K562 (cell line): ENCODE results near the gene TMEM120B. TPM values are rescaled to one million over a fixed set of nuclear protein-coding genes. Genes with fewer than 3 reads are reported as not detected.
A peak's percentile ranks its signal among the peaks of the same experiment; 100 is the strongest.

Experiments used
- ARID4B ChIP-seq: sonication (generic); formaldehyde crosslinking; IDR thresholded peaks from 2 replicates; pipeline ENCODE4 v1.8.0; 2022; ENCODE audit warnings: mild to moderate bottlenecking, missing genetic modification reagents
- HDAC2 ChIP-seq: fragments of 450-650 bp; IDR thresholded peaks from 2 replicates; pipeline ENCODE4 v1.6.1; 2016; ENCODE audit warnings: mild to moderate bottlenecking
- HDAC8 ChIP-seq: fragments of 450-650 bp; IDR thresholded peaks from 2 replicates; pipeline ENCODE4 v1.6.1; 2016; ENCODE audit warnings: mild to moderate bottlenecking, missing genetic modification characterization, moderate library complexity, missing compliant biosample characterization
- IRF9 ChIP-seq: fragments of 450-650 bp; IDR thresholded peaks from 2 replicates; pipeline ENCODE4 v1.6.1; 2016; ENCODE audit warnings: missing biosample characterization, missing genetic modification characterization
- JUND ChIP-seq, 2 experiments: IDR thresholded peaks; 2 replicates in 1 of 2; 3 replicates in 1 of 2; pipeline ENCODE4 v1.6.1; 2011; ENCODE audit warnings: borderline replicate concordance in 2 of 2, low read depth in 2 of 2, low read length in 2 of 2, improper control_type of control experiment in 1 of 2, missing biosample characterization in 1 of 2, missing genetic modification characterization in 1 of 2, missing genetic modification reagents in 1 of 2
- KLF13 ChIP-seq: fragments of 450-650 bp; IDR thresholded peaks from 2 replicates; pipeline ENCODE4 v1.6.1; 2016; ENCODE audit warnings: missing genetic modification characterization, low read depth, mild to moderate bottlenecking, missing compliant biosample characterization, moderate library complexity, borderline replicate concordance
- NR2C2 ChIP-seq, 2 experiments: fragments of 200-800 bp in 1 of 2; sonication (Bioruptor generic) in 1 of 2; sonication (generic) in 1 of 2; formaldehyde crosslinking in 1 of 2; IDR thresholded peaks; 2 replicates each; pipeline versions ENCODE4 v1.6.1 to v1.8.0; 2016 to 2022; ENCODE audit warnings: mild to moderate bottlenecking in 1 of 2, missing compliant biosample characterization in 1 of 2, missing genetic modification characterization in 1 of 2, missing genetic modification reagents in 1 of 2
- NRF1 ChIP-seq, 2 experiments: fragments of 450-650 bp; IDR thresholded peaks in 1 of 2; conservative IDR thresholded peaks in 1 of 2; 2 replicates each; pipeline ENCODE4 v1.6.1; 2014; ENCODE audit warnings: mild to moderate bottlenecking in 2 of 2
- OTX1 ChIP-seq: fragments of 450-650 bp; formaldehyde crosslinking; IDR thresholded peaks from 2 replicates; pipeline ENCODE4 v1.4.0; 2022; ENCODE audit warnings: mild to moderate bottlenecking
- TGIF2 ChIP-seq: sonication (generic); formaldehyde crosslinking; IDR thresholded peaks from 2 replicates; pipeline ENCODE4 v1.8.1; 2022; ENCODE audit warnings: mild to moderate bottlenecking, missing genetic modification reagents, moderate library complexity
- ZFX ChIP-seq: sonication (generic); formaldehyde crosslinking; IDR thresholded peaks from 2 replicates; pipeline ENCODE4 v1.8.0; 2022; ENCODE audit warnings: mild to moderate bottlenecking, missing genetic modification reagents, moderate library complexity
- ZNF263 ChIP-seq: sonication (generic); formaldehyde crosslinking; IDR thresholded peaks from 2 replicates; pipeline ENCODE4 v1.8.0; 2022; ENCODE audit warnings: mild to moderate bottlenecking, missing genetic modification reagents, borderline replicate concordance
- ZNF280A ChIP-seq: fragments of 450-650 bp; IDR thresholded peaks from 2 replicates; pipeline ENCODE4 v1.6.1; 2018; ENCODE audit warnings: mild to moderate bottlenecking, low read depth; ENCODE audit not compliant: partially characterized antibody
- polyA plus RNA-seq, 8 experiments: library from polyadenylated mRNA; depleted of rRNA in 4 of 8; stranded (reverse) in 5 of 8; unstranded in 3 of 8; fragments of >200 nt; fragmentation: Nextera tagmentation in 2 of 8; fragmentation: Illumina TruSeq in 1 of 8; extraction: Ambion mirVana in 2 of 8; extraction: Trizol in 1 of 8; gene quantifications; 2 replicates each; pipeline versions ENCODE4 v1.2.1 to v1.2.3, GENCODE V29; 2011 to 2014; ENCODE audit warnings: inconsistent platforms in 1 of 8, missing spikeins in 1 of 8
- total RNA-seq, 7 experiments: library from RNA; depleted of rRNA in 6 of 7; stranded (reverse); fragments of >200 nt in 6 of 7; fragmentation: Illumina TruSeq in 2 of 7; extraction: Trizol in 2 of 7; gene quantifications; 2 replicates each; pipeline versions ENCODE4 v1.2.1 to v1.2.3, GENCODE V29; 2011 to 2021; ENCODE audit warnings: low replicate concordance in 1 of 7
- TF ChIP-seq, protein P1 (sequence below): sonication (generic); formaldehyde crosslinking; IDR thresholded peaks from 2 replicates; pipeline ENCODE4 v1.8.0; 2022; ENCODE audit warnings: missing genetic modification reagents, mild to moderate bottlenecking, borderline replicate concordance
- TF ChIP-seq, protein P2 (sequence below): sonication (generic); formaldehyde crosslinking; IDR thresholded peaks from 2 replicates; pipeline ENCODE4 v1.8.0; 2023; ENCODE audit warnings: mild to moderate bottlenecking, missing genetic modification reagents

TMEM120B gene
- total and polyA plus RNA-seq, 9 of the 15 experiments (the other 6 are each of a cell fraction or from before 2014, with no cell fraction given) = 1.7 to 18.6 (median 7.4) TPM

- TF ChIP-seq NR2C2 (CRISPR knock-in tag; IDR thresholded peaks at IDR 0.05) (0 out of 2 replicates have a peak, but pooled peaks have one; percentile 20), NR2C2 (tag; IDR thresholded peaks at IDR 0.05) (peak; percentile 38; the same call in 1 of the 2 replicates), ARID4B (CRISPR knock-in tag) (peak; percentile 38), KLF13 (no peak), NRF1 (conservative IDR thresholded peaks at IDR 0.05 in 1 of 2, IDR thresholded peaks at IDR 0.05 in 1 of 2) (peak; percentile 51 to 63), ZNF263 (no peak), HDAC2 (no peak), OTX1 (no peak), ZNF280A (no peak), HDAC8 (tag) (no peak), ZFX (peak; percentile 58), TGIF2 (CRISPR knock-in tag) (no peak), JUND (IDR thresholded peaks at IDR 0.05; ENCODE audit: borderline replicate concordance, low read depth, low read length) (no peak), JUND (tag; IDR thresholded peaks at IDR 0.05; ENCODE audit: borderline replicate concordance, low read depth, low read length) (no peak; the same call in 2 of the 3 replicates), IRF9 (tag) (no peak)
- TF ChIP-seq, protein P1, sequence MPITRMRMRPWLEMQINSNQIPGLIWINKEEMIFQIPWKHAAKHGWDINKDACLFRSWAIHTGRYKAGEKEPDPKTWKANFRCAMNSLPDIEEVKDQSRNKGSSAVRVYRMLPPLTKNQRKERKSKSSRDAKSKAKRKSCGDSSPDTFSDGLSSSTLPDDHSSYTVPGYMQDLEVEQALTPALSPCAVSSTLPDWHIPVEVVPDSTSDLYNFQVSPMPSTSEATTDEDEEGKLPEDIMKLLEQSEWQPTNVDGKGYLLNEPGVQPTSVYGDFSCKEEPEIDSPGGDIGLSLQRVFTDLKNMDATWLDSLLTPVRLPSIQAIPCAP (CRISPR knock-in tag) = no peak
- TF ChIP-seq, protein P2, sequence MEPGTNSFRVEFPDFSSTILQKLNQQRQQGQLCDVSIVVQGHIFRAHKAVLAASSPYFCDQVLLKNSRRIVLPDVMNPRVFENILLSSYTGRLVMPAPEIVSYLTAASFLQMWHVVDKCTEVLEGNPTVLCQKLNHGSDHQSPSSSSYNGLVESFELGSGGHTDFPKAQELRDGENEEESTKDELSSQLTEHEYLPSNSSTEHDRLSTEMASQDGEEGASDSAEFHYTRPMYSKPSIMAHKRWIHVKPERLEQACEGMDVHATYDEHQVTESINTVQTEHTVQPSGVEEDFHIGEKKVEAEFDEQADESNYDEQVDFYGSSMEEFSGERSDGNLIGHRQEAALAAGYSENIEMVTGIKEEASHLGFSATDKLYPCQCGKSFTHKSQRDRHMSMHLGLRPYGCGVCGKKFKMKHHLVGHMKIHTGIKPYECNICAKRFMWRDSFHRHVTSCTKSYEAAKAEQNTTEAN (CRISPR knock-in tag) = no peak
Measured at GRCh38 chr12:121811434-121812319, 99.1 kb downstream of the TMEM120B start (continued).
